ENCODE results near the gene TRPC4AP. TPM values are rescaled to one million over a fixed set of nuclear protein-coding genes. Genes with fewer than 3 reads are reported as not detected.

TRPC4AP gene
- total RNA-seq, 1 experiment from 2014 or later, result 48.6 TPM

DNA sequence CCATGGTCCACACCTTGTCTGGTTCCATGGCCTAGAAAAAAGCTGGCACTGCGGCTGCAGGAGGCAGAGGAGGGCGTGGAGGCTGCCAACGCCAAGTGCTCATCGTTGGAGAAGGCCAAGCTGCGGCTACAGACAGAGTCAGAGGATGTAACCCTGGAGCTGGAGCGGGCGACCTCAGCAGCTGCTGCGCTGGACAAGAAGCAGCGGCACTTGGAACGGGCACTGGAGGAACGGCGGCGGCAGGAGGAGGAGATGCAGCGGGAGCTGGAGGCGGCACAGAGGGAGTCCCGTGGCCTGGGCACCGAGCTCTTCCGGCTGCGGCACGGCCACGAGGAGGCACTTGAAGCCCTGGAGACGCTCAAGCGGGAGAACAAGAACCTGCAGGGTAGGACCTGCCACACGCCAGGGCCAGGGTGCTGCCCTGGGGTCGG lies 93.6 kb downstream of the TRPC4AP start:
- Histone ChIP-seq H3K9me3 (ENCODE audit: control insufficient read depth in 1 of 2, insufficient read depth in 1 of 2, low read depth in 1 of 2, low read length in 2 of 2) (no peaks in the 10 kb centered on the region), H3K9ac (ENCODE audit: low read length) (no peak overlapping the region), H4K20me1 (ENCODE audit: insufficient read depth) (no peaks in the 10 kb centered on the region), H3K4me1 (ENCODE audit: control insufficient read depth in 1 of 2, insufficient read depth in 2 of 2, low read length in 2 of 2) (no peaks in the 10 kb centered on the region), H3K36me3 (ENCODE audit: control insufficient read depth in 1 of 2, insufficient read depth in 2 of 2, low read length in 2 of 2) (peaks cover 4 to 6% of the 10 kb centered on the region in 2 experiments; a peak in 2 of 4 replicates), H3K4me3 (replicated peaks in 1 of 2; ENCODE audit: low read depth in 1 of 2, low read length in 2 of 2) (no peak overlapping the region), H3K79me2 (ENCODE audit: insufficient read depth, low read length) (no peaks in the 10 kb centered on the region), H3K27ac (ENCODE audit: low read depth, low read length) (no peak overlapping the region), H3K27me3 (ENCODE audit: insufficient read depth, low read length) (no peaks in the 10 kb centered on the region), H2AFZ (ENCODE audit: low read depth, low read length, poor library complexity, severe bottlenecking) (no peak overlapping the region), H3K4me2 (ENCODE audit: low read length) (no peak overlapping the region), H3K9me2 (ENCODE audit: insufficient read depth) (no peaks in the 10 kb centered on the region)
- DNase-seq (ENCODE audit: low read depth, low spot score), result no peak
- ChIA-PET POLR2A (interaction anchor here (1.0 kb wide), 1 partner anchor 125 kb away, joined by 3 read pairs; no protein-coding TSS in a partner anchor), CTCF (interaction anchor here (1.0 kb wide), 1 partner anchor 33 kb away, joined by 3 read pairs; no protein-coding TSS in a partner anchor), RAD21 (ENCODE audit: low non-redundant PET in 1 of 2, low total read pairs in 2 of 2, uncharacterized antibody in 2 of 2, unreplicated experiment in 2 of 2) (no interaction called here)
- no peak for ATAC-seq
- BruUV-seq (replicated peaks), result no TSS peak
- TF ChIP-seq EZH2phosphoT487 (IDR thresholded peaks at IDR 0.05; ENCODE audit: borderline replicate concordance) (no peak), SRF (IDR thresholded peaks at IDR 0.05; ENCODE audit: low read depth) (no peak), EZH2 (IDR thresholded peaks at IDR 0.05) (no peak), TCF7L2 (IDR thresholded peaks at IDR 0.05; ENCODE audit: borderline replicate concordance, extremely low read depth, insufficient read depth, insufficient read length) (no peak)
- TF ChIP-seq, protein P1, sequence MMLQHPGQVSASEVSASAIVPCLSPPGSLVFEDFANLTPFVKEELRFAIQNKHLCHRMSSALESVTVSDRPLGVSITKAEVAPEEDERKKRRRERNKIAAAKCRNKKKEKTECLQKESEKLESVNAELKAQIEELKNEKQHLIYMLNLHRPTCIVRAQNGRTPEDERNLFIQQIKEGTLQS (IDR thresholded peaks at IDR 0.05), result no peak
- intact Hi-C loops (cut with micrococcal nuclease), result no loop called here

DNA sequence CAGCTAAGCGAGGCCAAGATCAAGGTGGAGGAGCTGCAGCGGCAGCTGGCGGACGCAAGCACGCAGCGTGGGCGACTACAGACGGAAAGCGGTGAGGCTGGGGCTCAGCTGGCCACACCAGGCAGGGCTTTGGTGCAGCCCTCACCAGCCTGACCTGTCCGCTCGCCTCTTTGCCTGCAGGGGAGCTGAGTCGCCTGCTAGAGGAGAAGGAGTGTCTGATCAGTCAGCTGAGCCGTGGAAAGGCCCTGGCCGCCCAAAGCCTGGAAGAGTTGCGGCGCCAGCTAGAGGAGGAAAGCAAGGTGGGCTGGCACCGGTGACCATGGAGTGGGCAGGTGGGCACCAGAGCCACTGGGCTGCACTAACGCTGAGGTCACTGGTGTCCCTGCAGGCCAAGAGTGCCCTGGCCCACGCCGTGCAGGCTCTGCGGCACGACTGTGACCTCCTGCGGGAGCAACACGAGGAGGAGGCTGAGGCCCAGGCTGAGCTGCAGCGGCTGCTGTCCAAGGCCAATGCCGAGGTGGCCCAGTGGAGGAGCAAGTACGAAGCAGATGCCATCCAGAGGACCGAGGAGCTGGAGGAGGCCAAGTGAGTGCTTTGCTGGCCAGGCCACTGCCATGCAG lies 94.2 kb downstream of the TRPC4AP start:
- no peak for ATAC-seq
- ChIA-PET POLR2A (interaction anchor here (1.0 kb wide), 1 partner anchor 125 kb away, joined by 3 read pairs; no protein-coding TSS in a partner anchor), CTCF (interaction anchor here (1.0 kb wide), 2 partner anchors 32 to 124 kb away, joined by 3 read pairs; no protein-coding TSS in a partner anchor), RAD21 (ENCODE audit: low non-redundant PET in 1 of 2, low total read pairs in 2 of 2, uncharacterized antibody in 2 of 2, unreplicated experiment in 2 of 2) (no interaction called here)
- Histone ChIP-seq H3K9me2 (ENCODE audit: insufficient read depth) (no peaks in the 10 kb centered on the region), H3K4me1 (ENCODE audit: control insufficient read depth in 1 of 2, insufficient read depth in 2 of 2, low read length in 2 of 2) (no peaks in the 10 kb centered on the region), H3K27me3 (ENCODE audit: insufficient read depth, low read length) (no peaks in the 10 kb centered on the region), H3K4me2 (ENCODE audit: low read length) (no peak overlapping the region), H3K79me2 (ENCODE audit: insufficient read depth, low read length) (no peaks in the 10 kb centered on the region), H2AFZ (ENCODE audit: low read depth, low read length, poor library complexity, severe bottlenecking) (no peak overlapping the region), H3K9ac (ENCODE audit: low read length) (no peak overlapping the region), H3K4me3 (replicated peaks in 1 of 2; ENCODE audit: low read depth in 1 of 2, low read length in 2 of 2) (no peak overlapping the region), H3K27ac (ENCODE audit: low read depth, low read length) (no peak overlapping the region), H4K20me1 (ENCODE audit: insufficient read depth) (no peaks in the 10 kb centered on the region), H3K9me3 (ENCODE audit: control insufficient read depth in 1 of 2, insufficient read depth in 1 of 2, low read depth in 1 of 2, low read length in 2 of 2) (no peaks in the 10 kb centered on the region), H3K36me3 (ENCODE audit: control insufficient read depth in 1 of 2, insufficient read depth in 2 of 2, low read length in 2 of 2) (peaks cover 2 to 6% of the 10 kb centered on the region in 2 experiments; a peak in 2 of 4 replicates)
- no TSS peak for BruUV-seq (replicated peaks)
- intact Hi-C loops (cut with micrococcal nuclease), result no loop called here
- no peak for DNase-seq (ENCODE audit: low read depth, low spot score)
- TF ChIP-seq YY1 (IDR thresholded peaks at IDR 0.05; ENCODE audit: extremely low read depth, insufficient replicate concordance, low read depth, low read length) (no peak), POLR2AphosphoS5 (IDR thresholded peaks at IDR 0.05; ENCODE audit: low read depth, low read length) (no peak), SIN3A (IDR thresholded peaks at IDR 0.05; ENCODE audit: low read depth) (no peak), EGR1 (IDR thresholded peaks at IDR 0.05; ENCODE audit: low read depth) (no peak), SRF (IDR thresholded peaks at IDR 0.05; ENCODE audit: low read depth) (no peak), CEBPB (IDR thresholded peaks at IDR 0.05; ENCODE audit: low read depth) (no peak), POLR2A (IDR thresholded peaks at IDR 0.05; ENCODE audit: borderline replicate concordance, extremely low read depth, insufficient read depth, insufficient read length) (no peak), EZH2phosphoT487 (IDR thresholded peaks at IDR 0.05; ENCODE audit: borderline replicate concordance) (no peak), RAD21 (IDR thresholded peaks at IDR 0.05; ENCODE audit: low read depth) (no peak), ZNF274 (IDR thresholded peaks at IDR 0.05; ENCODE audit: low read depth, low read length) (no peak), EZH2 (IDR thresholded peaks at IDR 0.05) (no peak)
- TF ChIP-seq, protein P2, sequence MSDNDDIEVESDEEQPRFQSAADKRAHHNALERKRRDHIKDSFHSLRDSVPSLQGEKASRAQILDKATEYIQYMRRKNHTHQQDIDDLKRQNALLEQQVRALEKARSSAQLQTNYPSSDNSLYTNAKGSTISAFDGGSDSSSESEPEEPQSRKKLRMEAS (IDR thresholded peaks at IDR 0.05), result no peak
- TF ChIP-seq, protein P3, sequence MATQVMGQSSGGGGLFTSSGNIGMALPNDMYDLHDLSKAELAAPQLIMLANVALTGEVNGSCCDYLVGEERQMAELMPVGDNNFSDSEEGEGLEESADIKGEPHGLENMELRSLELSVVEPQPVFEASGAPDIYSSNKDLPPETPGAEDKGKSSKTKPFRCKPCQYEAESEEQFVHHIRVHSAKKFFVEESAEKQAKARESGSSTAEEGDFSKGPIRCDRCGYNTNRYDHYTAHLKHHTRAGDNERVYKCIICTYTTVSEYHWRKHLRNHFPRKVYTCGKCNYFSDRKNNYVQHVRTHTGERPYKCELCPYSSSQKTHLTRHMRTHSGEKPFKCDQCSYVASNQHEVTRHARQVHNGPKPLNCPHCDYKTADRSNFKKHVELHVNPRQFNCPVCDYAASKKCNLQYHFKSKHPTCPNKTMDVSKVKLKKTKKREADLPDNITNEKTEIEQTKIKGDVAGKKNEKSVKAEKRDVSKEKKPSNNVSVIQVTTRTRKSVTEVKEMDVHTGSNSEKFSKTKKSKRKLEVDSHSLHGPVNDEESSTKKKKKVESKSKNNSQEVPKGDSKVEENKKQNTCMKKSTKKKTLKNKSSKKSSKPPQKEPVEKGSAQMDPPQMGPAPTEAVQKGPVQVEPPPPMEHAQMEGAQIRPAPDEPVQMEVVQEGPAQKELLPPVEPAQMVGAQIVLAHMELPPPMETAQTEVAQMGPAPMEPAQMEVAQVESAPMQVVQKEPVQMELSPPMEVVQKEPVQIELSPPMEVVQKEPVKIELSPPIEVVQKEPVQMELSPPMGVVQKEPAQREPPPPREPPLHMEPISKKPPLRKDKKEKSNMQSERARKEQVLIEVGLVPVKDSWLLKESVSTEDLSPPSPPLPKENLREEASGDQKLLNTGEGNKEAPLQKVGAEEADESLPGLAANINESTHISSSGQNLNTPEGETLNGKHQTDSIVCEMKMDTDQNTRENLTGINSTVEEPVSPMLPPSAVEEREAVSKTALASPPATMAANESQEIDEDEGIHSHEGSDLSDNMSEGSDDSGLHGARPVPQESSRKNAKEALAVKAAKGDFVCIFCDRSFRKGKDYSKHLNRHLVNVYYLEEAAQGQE (IDR thresholded peaks at IDR 0.05; ENCODE audit: low read depth), result no peak
